ENCODE data around the gene RASAL2.

DNA sequence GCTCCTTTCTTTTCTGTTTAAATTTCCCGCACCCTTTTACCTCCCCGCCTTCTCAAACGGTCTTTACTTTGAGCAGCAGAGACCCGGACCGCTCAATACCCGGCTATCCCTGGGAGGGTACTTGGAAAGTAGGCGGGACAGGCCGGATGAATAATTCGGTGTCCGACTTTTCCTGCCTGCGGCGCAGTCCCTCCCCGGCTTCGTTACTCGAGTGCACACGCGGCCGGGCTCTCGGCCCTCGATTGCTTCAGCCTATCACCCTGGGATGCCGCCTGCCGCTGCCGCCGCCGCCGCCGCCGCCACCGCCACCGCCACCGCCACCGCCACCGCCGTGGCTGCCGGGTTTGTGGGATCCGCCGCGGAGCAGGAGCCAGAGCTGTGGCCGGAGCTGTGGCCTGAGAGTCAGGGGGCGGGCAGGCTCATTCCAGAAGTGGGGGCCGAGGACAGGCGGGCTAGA lies 382 bp upstream of the RASAL2 start:
- TF ChIP-seq, protein P1, sequence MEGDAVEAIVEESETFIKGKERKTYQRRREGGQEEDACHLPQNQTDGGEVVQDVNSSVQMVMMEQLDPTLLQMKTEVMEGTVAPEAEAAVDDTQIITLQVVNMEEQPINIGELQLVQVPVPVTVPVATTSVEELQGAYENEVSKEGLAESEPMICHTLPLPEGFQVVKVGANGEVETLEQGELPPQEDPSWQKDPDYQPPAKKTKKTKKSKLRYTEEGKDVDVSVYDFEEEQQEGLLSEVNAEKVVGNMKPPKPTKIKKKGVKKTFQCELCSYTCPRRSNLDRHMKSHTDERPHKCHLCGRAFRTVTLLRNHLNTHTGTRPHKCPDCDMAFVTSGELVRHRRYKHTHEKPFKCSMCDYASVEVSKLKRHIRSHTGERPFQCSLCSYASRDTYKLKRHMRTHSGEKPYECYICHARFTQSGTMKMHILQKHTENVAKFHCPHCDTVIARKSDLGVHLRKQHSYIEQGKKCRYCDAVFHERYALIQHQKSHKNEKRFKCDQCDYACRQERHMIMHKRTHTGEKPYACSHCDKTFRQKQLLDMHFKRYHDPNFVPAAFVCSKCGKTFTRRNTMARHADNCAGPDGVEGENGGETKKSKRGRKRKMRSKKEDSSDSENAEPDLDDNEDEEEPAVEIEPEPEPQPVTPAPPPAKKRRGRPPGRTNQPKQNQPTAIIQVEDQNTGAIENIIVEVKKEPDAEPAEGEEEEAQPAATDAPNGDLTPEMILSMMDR (IDR thresholded peaks at IDR 0.05), result no peak
- TF ChIP-seq POLR2A (IDR thresholded peaks at IDR 0.05), result no peak
